Activated gamma-delta T cell treated with Interleukin-2 at 50 U/mL for 16 hours (primary cell): ENCODE results near the gene GATA3.

Experiments
- DNase-seq: peaks from one replicate; pipeline ENCODE4 v3.0.0-alpha.2; 2020

The GATA3 gene

DNA sequence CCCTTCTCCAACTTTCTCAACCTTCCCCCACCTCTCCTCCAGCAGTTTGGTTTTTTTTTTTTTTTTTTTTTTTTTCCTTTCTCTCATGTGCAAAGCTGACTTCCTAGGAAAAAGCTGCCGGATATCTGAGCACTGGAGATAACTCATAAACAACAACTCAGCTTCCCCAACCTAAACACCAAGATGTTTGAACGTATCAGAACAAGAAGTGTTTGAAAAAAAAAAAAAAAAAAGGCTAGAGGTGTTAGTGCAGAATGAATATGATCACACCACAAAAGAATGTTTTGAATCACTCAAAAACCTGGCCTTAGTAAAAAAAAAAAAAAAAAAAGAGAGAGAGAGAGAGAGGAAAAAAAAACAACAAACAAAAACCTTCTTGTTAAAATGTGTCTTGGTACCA lies 11.2 kb downstream of the GATA3 start:
- no peak for DNase-seq

DNA sequence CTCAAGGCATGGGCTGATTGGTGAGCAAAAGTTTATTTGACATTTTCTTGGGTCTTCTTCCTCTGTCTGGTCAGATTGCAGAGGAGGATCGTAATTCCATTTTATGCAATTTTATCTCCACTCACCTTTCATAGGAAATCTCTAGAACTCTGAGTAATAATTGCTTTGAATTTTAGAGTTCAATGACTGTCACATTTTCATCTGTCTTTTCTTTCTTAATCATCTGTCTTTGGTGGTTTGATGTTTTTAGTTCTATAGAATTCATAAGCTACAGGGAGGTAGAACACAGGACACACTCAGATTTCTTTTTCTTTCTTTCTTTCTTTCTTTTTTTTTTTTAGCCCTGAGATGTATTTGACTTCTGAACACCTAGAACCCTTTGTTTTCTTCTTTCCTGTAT lies 11.6 kb downstream of the GATA3 start:
- no peak for DNase-seq

DNA sequence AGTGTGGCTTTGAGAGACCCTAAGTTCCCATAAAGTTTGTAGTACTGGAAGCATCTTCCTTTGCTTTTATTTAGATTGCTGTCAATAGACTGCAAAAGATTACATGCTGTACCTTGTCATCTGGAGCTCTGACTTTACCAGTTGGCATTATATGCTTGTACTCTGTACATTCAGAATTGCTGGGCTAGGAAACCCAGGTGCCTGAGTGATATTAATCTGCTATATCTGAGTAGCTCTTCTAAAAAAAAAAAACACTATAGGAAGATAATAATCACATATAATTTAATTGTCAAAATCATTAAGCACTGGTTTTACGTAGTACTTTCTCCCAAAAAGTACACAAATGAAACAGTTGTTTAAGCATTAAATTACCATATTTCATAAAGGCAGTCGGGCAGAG lies 12.3 kb downstream of the GATA3 start:
- DNase-seq, result no peak

DNA sequence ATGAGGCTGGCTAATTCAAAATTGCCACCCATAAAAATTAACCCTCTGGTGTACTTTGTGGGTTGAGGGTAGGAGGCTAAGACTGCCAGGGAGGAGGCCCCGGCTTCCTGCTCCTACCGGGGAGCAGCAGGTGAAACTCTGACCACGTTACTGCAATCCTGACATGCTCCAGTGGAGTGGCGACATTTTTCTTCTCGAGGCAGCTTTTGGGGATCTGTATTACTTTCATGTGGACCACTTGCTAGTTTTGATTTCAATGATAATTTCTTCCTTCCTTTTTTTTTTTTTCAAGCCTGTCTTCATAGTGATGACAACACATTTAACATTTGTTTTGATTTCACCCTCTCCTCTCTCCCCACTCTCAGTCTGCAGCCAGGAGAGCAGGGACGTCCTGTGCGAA lies 14.6 kb downstream of the GATA3 start:
- no peak for DNase-seq

DNA sequence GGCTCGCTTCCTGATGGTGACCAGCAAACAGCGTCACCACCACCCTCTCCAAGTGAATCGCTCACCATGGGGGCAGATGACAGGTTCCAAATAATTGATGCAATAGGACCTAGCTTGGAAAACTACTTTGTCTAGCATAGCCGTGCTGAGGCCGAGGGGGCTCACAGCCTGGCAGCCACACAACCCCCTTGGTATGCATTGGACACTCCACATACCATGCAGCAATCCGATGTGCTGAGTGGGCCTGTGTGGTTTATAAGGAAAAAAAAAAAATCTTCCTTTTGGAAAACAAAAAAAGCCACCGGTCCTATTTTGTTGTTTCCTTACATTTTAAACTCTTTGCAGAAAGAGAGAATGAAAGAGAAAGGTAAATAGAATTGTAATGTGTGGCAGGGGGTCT lies 15.1 kb downstream of the GATA3 start:
- DNase-seq, result no peak

DNA sequence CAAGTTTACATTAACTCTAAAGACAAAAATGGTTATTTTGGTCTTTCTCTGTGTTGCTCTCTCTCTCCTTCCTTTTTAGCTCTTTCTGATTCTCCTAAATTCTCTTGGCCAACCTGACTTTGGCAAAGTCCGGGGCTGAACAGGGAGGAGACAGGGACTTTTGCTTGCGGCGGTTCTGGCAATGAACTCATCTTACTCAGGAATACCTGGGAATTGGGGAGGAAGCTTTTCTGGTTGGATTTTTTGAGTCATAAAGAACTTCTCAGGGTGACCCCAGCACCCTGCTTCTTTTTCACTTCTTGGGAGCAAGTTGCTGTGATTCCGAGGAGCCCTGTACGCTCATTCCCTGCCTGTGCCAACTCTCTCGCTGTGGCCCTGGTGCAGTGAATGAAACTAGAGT lies 16.0 kb downstream of the GATA3 start:
- no peak for DNase-seq

DNA sequence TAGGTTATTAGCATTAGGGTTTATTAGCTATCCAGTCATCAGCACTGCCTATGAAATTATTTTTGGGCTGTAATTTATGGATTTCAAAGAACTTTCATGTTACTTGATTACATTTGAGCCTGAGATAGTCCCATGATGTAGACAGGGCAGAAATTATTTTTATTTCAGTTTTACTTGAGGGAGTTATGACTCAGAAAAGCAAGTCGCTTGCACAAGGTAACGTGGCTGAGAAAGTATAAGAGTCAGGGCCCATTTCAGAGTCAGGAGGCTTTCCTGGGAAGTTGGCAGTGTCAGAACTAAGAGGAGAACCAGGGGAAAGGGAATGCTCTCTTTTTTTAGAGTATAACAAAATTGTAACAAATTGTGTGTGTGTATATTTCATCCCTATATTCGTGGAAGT lies 16.5 kb downstream of the GATA3 start:
- DNase-seq, result no peak

DNA sequence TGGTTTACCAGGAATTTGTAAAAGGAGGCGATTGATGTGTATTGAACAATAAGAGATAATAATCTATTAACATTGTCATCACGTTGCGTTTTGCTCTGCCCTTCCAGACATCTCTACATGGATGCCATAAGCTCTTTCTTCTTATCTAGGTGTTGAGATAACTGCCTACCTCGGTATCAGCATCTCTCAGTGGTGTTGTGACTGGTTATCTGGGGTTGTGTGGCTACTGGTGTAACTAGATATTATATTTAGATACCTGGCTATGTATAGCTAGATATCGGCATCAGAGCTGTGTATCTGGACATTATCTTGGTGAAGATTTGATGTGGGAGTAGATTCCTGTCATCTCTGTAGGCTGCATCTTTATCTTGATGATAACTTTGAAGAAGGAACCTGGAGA lies 17.2 kb downstream of the GATA3 start:
- DNase-seq, result no peak

DNA sequence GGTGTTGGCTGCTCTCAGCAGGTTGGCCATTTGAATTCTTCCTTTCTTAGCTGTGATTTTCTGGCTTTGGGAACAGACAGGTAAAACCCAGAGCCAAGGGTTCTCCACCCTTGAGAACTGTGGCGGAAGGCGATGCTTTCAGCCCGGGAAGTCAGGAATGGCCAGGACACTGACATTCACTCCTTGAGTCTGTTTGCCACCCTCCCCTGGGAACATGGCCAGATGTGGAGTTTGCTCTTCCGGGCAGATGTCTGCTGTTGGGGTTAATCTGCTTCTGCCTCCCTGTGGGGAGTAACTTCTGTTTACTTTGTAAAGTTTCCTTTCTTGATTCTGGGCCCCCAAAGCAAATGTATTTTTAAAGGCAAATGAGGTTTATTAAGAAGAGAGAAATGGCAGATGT lies 17.7 kb downstream of the GATA3 start:
- DNase-seq, result no peak

DNA sequence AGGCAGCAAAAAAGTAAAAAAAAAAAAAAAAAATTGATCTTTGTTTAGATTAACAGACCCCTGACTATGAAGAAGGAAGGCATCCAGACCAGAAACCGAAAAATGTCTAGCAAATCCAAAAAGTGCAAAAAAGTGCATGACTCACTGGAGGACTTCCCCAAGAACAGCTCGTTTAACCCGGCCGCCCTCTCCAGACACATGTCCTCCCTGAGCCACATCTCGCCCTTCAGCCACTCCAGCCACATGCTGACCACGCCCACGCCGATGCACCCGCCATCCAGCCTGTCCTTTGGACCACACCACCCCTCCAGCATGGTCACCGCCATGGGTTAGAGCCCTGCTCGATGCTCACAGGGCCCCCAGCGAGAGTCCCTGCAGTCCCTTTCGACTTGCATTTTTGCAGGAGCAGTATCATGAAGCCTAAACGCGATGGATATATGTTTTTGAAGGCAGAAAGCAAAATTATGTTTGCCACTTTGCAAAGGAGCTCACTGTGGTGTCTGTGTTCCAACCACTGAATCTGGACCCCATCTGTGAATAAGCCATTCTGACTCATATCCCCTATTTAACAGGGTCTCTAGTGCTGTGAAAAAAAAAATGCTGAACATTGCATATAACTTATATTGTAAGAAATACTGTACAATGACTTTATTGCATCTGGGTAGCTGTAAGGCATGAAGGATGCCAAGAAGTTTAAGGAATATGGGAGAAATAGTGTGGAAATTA lies 19.4 kb downstream of the GATA3 start:
- no peak for DNase-seq

DNA sequence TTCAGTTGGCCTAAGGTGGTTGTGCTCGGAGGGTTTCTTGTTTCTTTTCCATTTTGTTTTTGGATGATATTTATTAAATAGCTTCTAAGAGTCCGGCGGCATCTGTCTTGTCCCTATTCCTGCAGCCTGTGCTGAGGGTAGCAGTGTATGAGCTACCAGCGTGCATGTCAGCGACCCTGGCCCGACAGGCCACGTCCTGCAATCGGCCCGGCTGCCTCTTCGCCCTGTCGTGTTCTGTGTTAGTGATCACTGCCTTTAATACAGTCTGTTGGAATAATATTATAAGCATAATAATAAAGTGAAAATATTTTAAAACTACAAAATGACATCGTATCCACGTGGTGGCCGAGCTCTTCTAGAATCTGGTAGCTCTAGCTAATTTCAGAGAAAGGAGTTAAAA lies 20.4 kb downstream of the GATA3 start:
- DNase-seq, result no peak

DNA sequence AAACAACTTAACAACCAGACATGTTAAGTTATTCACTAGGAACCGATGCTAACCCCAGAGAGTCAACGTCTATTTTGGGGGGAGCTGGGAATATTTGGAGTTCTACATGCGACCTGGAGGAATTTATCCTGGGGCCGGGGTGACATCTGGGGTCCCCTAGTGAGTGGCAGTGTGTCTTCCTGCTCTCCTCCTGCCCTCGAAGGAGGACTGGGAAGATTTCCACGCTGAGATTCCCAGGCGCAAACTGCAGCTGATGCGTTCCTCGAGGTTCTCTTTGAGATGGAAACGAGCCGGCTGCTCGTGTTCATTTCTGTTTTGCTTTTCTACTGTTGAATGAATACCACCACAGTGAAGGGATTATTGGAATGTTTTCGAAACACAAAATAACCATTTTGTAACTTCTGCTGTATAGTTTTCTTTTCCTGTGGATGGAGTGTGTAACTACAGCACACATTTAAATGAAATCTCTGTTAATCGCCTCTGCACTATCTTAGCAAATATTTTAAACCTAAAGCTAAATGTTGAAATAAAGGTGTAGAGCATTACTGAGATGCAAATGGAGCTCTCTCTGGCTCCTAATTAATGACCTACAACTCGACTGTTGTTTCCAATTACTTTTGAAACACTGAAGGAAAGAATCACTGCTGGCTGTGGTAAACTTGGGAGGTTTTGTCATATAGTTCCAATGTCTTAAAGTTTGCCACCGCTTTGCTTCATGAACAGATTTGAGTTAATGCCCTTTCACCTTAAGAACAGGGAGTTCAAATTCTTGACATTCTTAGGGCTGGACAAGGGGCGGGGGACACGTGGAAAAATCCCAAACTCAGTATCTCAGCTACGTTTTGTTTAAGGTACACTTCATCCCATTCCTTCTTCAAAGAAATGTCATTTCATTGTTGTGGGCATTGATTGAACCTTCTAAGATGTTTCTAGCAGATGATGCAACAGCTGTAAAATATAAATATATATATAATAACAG lies 21.1 kb downstream of the GATA3 start:
- DNase-seq, result no peak

DNA sequence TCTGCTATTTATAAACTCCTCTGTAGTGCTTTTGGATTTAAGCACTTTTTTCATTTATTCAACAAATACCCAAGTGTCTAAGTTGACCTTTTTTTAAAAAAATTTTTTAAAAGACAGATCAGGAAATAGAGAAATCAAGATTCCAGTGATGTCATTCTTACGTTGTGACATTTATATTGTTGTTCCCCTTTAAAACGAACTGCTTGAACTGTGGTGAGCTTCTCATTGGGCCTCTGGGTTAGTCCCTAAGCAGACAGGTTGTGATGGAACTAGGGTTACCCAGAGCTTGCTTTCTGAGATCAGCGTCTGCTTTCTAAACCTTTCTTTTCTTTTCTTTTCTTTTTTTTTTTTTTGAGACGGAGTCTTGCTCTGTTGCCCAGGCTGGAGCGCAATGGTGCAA lies 22.4 kb downstream of the GATA3 start:
- no peak for DNase-seq

DNA sequence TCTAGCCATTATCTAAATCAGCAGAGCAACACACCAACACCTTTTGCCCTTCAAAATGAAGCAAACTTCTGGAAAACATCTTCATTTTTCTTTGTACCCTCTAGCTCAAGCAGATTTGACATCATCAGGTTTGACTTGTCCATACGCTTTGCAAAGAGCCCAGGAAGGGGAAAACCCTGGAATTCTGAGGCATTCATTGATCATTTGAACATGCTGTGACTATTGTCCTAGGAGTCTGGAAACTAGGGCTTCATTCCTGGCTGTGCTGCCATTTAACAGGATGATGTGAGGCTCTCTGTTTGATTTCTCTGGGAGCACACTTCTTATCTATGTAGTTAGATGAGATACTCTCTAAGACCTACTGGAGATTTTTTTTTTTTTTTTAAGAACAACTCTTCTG lies 23.5 kb downstream of the GATA3 start:
- no peak for DNase-seq

DNA sequence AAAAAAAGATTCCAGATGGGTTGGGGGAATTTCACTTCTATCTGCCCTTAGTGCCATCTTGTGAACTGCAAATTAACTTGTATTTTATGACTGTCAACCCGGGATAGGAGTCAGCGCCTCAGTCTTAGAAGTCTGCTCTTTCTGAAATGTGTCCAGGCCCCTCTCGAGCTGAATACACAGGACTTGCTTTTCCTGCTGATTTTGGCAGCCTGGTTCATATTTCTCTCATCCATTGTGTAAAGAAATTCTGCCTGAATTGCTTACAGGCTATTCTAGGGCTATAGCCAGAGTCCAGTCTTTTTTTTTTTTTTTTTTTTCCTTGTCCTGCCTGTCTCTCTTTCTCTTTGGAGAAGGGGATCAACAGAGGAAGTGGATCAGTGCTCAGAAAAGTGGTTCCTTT lies 24.6 kb downstream of the GATA3 start:
- no peak for DNase-seq

DNA sequence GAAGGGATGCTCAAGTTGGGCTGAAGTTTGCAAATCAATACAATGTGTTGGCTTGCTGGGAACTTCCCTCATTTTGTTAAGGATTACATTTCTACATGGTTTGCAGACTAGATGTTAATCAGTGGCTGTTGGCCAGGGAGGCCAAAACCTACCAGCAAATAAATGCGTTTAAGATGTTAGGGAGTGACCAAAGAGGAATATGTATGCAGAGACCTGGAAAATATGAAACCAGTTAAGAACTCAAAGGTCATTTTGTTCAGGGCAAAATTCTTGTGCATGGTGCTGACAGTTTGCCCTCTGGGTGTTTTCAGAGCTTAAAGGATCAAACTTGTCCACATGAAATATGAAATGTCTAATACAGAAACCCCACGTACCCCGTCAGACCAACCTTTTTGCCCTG lies 30.3 kb downstream of the GATA3 start:
- DNase-seq, result no peak

DNA sequence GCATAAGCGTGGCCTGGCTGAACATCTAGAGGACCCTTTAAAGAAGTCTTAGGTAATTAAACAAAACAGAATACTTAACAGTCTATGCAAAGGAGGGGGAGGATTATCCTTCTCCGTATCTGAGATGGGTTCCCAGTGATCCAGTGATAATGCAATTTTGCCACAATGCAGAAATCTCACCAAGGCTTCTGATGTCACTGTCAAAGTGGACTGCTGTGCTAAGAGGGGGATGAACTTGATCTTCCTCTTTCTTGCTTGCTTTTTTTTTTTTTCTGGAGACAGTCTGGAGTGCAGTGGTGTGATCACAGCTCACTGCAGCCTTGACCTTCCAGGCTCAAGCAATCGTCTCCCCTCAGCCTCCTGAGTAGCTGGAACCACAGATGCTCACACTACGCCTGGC lies 30.8 kb downstream of the GATA3 start:
- DNase-seq, result no peak

DNA sequence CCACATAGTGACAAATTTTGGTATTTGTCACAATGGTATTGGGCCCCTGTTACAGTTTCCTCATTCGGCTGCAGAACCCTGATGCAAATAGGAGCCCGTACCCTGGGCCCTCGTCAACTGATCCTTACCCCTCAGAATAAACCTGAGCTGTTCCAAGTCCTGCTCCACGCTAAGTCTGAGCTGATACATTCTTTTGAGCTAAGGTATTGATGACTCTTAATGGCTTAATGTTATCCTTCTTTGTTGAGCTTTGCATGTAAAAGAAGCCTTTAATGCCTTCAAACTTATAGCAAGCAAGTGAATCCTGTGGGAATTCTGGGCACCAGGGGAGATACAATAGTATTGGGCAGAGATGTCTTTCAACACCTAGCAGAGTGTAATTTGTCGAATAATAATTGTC lies 31.8 kb downstream of the GATA3 start:
- DNase-seq, result no peak

DNA sequence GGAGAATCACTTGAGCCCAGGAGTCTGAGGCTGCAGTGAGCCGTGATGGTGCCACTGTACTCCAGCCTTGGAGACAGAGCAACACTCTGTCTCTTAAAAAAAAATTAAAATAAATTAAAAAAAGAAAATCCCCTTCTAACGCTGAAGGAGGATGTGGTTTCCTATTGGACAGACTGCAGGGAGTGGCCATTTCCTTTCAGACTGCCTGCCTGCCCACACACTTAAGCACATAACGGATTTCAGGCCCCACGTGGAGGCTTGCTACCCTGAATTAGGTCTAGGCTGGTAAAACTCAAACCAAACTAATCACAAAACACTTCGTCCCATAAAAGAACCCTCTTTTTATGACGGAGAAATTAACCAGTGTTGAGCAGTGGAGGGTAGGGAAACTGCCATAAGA lies 34.0 kb downstream of the GATA3 start:
- DNase-seq, result peak; percentile 31

DNA sequence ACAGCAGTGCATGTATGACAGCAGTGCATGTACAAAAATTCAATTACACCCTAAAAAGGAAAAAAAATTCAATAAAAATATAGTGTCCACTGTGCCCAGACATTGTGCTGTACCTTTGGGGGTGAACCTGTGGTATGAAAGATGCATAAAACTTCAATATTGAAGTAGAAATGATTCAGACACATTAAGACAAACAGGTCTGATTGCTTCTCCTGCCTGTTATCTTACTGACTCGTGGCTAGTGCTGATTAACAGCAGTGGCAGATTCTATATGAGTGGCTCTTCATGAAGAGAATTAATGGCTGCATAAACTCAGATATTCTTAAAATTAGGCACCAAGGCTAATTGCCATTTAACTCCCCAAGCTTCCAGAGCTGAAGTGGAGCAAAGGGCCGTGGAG lies 37.9 kb downstream of the GATA3 start:
- DNase-seq, result no peak

DNA sequence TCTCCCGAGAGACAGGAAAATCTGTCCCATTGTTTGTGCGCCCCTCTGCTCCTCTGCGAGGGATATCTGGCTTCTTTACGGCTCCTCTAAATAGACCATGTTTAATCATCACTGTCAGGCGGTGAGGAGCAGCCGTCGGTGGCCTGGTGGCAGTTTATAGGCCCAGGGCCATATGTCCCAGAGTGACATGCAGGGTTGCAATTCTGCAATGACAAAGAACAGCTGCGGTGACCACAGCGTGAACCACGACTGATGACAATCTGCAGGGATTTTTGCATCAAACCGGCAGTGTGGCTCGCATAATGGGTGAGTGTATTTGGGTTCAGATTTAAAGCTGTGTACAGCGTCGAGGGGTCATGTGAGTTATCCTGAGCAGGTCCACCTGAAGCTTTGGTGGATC lies 41.5 kb downstream of the GATA3 start:
- no peak for DNase-seq

DNA sequence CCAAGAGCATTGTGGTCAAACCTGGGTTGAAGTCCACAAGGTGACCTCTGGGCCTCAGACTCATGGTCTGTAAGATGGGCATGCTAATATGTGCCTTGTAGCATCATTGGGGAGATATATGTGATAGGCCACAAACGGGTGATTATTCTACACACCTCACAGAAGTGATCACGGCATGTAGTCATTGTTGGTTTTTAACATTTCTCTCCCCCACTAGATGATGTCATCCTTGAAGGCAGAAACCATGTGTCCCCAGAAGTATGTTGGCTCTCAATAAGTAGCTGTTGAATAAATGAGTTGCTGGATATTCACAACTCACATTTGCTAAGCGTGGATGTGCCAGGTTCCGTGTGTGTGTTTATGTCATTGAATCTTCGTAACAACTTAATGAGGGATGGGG lies 42.4 kb downstream of the GATA3 start:
- no peak for DNase-seq

DNA sequence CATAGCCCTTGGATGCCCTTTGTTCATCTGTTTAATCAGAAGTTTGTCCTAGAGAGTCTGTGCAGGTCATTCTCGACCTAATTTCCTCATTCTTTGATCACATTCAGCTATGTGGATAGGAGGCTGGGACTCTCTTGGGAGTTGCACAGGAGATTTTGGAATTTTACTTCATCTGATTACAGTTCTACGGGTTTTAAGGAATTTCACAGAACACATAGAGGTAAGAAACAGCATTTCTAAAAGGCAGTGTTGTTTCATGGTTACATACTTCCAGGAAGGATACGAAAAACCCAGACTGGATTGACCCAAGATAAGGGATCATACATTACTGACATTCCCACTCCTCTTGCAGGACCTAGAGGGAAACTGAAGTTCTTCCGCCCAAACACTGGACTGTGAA lies 45.9 kb downstream of the GATA3 start:
- no peak for DNase-seq

DNA sequence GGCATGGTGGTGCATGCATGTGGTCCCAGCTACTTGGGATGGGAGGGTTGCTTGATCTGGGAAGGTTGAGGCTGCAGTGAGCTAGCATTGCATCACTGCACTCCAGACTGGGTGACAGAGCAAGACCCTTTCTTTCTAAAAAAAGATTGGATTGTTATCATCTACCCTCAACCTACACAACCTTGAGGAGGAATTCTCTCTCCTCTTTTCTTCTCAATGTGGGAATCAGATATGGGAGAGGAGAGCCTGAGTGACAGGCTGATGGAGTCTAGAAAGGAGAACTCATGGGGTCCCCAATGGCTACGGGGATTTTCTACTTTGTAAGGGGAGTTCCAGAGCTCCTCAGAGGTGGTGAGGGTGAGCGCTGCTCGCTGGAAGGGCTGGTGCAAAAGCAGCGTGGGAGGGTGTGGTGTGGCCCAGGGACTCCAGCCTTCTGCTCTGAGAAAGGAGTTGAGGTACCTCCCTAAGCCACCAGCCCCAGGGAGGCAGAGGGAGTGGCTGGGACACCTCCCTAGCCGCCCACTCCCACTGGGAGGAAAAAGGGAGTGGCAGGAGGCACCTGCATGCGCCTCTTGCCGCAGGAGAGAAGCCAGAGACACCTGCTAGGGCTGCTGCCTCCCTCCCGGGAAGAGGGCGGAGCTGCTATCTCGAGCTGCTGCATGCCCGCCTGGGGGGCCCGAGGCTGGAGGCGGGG lies 48.4 kb downstream of the GATA3 start:
- no peak for DNase-seq
